Measurements from ENCODE around the gene P2RX6.

The P2RX6 gene

GRCh38 chr22:21074102-21074715 lies 59.2 kb downstream of the P2RX6 start:
- DNase-seq (ENCODE audit: low read depth), result no peak

GRCh38 chr22:21075516-21076138 lies 60.7 kb downstream of the P2RX6 start:
- DNase-seq (ENCODE audit: low read depth), result no peak

- no peak for DNase-seq (ENCODE audit: low read depth)
These were observed 62.1 kb downstream of the P2RX6 start for GRCh38 chr22:21076912-21077625.
